HepG2 (cell line): Measurements from ENCODE around the gene TBX3. TPM values are rescaled to one million over a fixed set of nuclear protein-coding genes. Genes with fewer than 3 reads are reported as not detected.

Experiments used
- ATAC-seq: fragments of 200-7000 bp; cut with Tn5 transposase; 3 replicates; pipeline ENCODE4 v1.9.1; 2020; ENCODE audit warnings: mild to moderate bottlenecking, moderate library complexity
- BruUV-seq: library from RNA; stranded (reverse); fragments of 400-500 nt; replicated peaks from 2 replicates; lab custom pipeline; 2021; lab: Mats Ljungman, UMichigan
- CTCF ChIA-PET: fragments of 300-600 bp; formaldehyde crosslinking; extraction: SDS; loops from one replicate; lab custom pipeline; 2021; ENCODE audit warnings: low total read pairs, inconsistent platforms, low intra/inter-chr PET ratio; lab: Yijun Ruan, JAX
- POLR2A ChIA-PET: fragments of 350-600 bp; sonication (Branson Sonifier 250); formaldehyde crosslinking; loops from one replicate; lab custom pipeline; 2020; ENCODE audit warnings: antibody characterized with exemption, inconsistent platforms; lab: Yijun Ruan, JAX
- DNase-seq: peaks from one replicate; pipeline ENCODE4 v3.0.0-alpha.2; 2015; ENCODE audit warnings: low spot score
- FAIRE-seq: peaks from 3 replicates; lab custom pipeline; 2011; peaks lifted over from hg19 to GRCh38; lab: Jason Lieb, UNC
- H2AFZ ChIP-seq: one replicate; pipeline ENCODE4 v1.6.1; 2011; ENCODE audit warnings: low read length, inconsistent platforms
- H3K27ac ChIP-seq: fragments of 300-600 bp; 3 replicates; pipeline ENCODE4 v1.8.0; 2011; ENCODE audit warnings: mixed run types, mild to moderate bottlenecking, mixed read lengths, low read length, inconsistent platforms; ENCODE audit not compliant: insufficient read depth; ENCODE audit errors: extremely low read length
- H3K27me3 ChIP-seq, 2 experiments: fragments of 200-600 bp in 1 of 2; 2 replicates in 1 of 2; 3 replicates in 1 of 2; pipeline versions ENCODE4 v1.6.0 to v1.8.0; 2011; ENCODE audit warnings: low read length in 2 of 2, mild to moderate bottlenecking in 2 of 2, moderate library complexity in 2 of 2, inconsistent platforms in 1 of 2; ENCODE audit not compliant: insufficient read depth in 2 of 2, control insufficient read depth in 1 of 2
- H3K36me3 ChIP-seq, 2 experiments: fragments of 200-600 bp in 1 of 2; replicated peaks in 1 of 2; 2 replicates in 1 of 2; 3 replicates in 1 of 2; pipeline versions ENCODE4 v1.5.1 to v1.8.0; 2011; ENCODE audit warnings: low read length in 2 of 2, inconsistent platforms in 1 of 2; ENCODE audit not compliant: insufficient read depth in 2 of 2, control insufficient read depth in 1 of 2
- H3K4me1 ChIP-seq: 2 replicates; pipeline ENCODE4 v1.5.1; 2012; ENCODE audit warnings: low read length, inconsistent platforms; ENCODE audit not compliant: insufficient read depth
- H3K4me2 ChIP-seq: 2 replicates; pipeline ENCODE4 v1.6.0; 2011; ENCODE audit warnings: low read depth, low read length, inconsistent platforms
- H3K4me3 ChIP-seq, 3 experiments: fragments of 200-600 bp in 1 of 3; sonication (generic), shearing (Covaris generic) in 1 of 3; replicated peaks in 1 of 3; 2 replicates each; pipeline ENCODE4 v1.5.1; 2011 to 2016; ENCODE audit warnings: low read length in 3 of 3, inconsistent platforms in 2 of 3, low read depth in 2 of 3, mild to moderate bottlenecking in 2 of 3, control low read depth in 1 of 3, mixed read lengths in 1 of 3; ENCODE audit not compliant: insufficient read depth in 1 of 3
- H3K79me2 ChIP-seq: one replicate; pipeline ENCODE4 v1.6.1; 2011; ENCODE audit warnings: low read length, inconsistent platforms; ENCODE audit not compliant: insufficient read depth
- H3K9ac ChIP-seq: 2 replicates; pipeline ENCODE4 v1.6.0; 2011; ENCODE audit warnings: mild to moderate bottlenecking, low read depth, low read length, inconsistent platforms; ENCODE audit not compliant: insufficient read depth
- H3K9me3 ChIP-seq: 2 replicates; pipeline ENCODE4 v1.5.1; 2012; ENCODE audit warnings: mild to moderate bottlenecking, low read length
- H4K20me1 ChIP-seq: 2 replicates; pipeline ENCODE4 v1.6.0; 2011; ENCODE audit warnings: inconsistent platforms, mild to moderate bottlenecking, low read length, moderate library complexity; ENCODE audit not compliant: insufficient read depth
- CREM ChIP-seq, 2 experiments: sonication (generic) in 1 of 2; formaldehyde crosslinking in 1 of 2; IDR thresholded peaks; 2 replicates each; pipeline versions ENCODE4 v1.4.0 to v1.6.1; 2016 to 2020; ENCODE audit warnings: antibody characterized with exemption in 1 of 2, mild to moderate bottlenecking in 1 of 2, missing genetic modification reagents in 1 of 2
- HOXD1 ChIP-seq: sonication (generic); formaldehyde crosslinking; IDR thresholded peaks from 2 replicates; pipeline ENCODE4 v1.5.0; 2020; ENCODE audit warnings: missing genetic modification reagents
- PCBP1 ChIP-seq: fragments of 200-400 bp; formaldehyde crosslinking; IDR thresholded peaks from 2 replicates; pipeline ENCODE4 v1.6.1; 2017; ENCODE audit warnings: mild to moderate bottlenecking, low read depth, low read length, borderline replicate concordance
- POLR2G ChIP-seq: fragments of 200-400 bp; formaldehyde crosslinking; IDR thresholded peaks from 2 replicates; pipeline ENCODE4 v1.6.1; 2018; ENCODE audit warnings: mild to moderate bottlenecking, low read depth, low read length, moderate library complexity
- RBAK ChIP-seq: sonication (generic); formaldehyde crosslinking; IDR thresholded peaks from 2 replicates; pipeline ENCODE4 v1.5.1; 2020; ENCODE audit warnings: mild to moderate bottlenecking, missing genetic modification reagents
- RORA ChIP-seq: sonication (generic); formaldehyde crosslinking; IDR thresholded peaks from 2 replicates; pipeline ENCODE4 v1.5.0; 2020; ENCODE audit warnings: mild to moderate bottlenecking, missing genetic modification reagents, moderate library complexity
- SSRP1 ChIP-seq: IDR thresholded peaks from 2 replicates; pipeline ENCODE4 v1.6.1; 2016; ENCODE audit warnings: control low read depth
- XRCC5 ChIP-seq: fragments of 200-400 bp; formaldehyde crosslinking; optimal IDR thresholded peaks from 2 replicates; pipeline ENCODE3; 2017; ENCODE audit warnings: mild to moderate bottlenecking, low read length
- ZBTB7B ChIP-seq: sonication (generic); formaldehyde crosslinking; IDR thresholded peaks from 2 replicates; pipeline ENCODE4 v1.4.0; 2020; ENCODE audit warnings: missing genetic modification reagents
- ZC3H13 ChIP-seq: sonication (generic); formaldehyde crosslinking; IDR thresholded peaks from 2 replicates; pipeline ENCODE4 v1.8.1; 2023; ENCODE audit warnings: mild to moderate bottlenecking, missing genetic modification reagents, moderate library complexity
- ZNF644 ChIP-seq: IDR thresholded peaks from 2 replicates; pipeline ENCODE4 v1.6.1; 2016; ENCODE audit warnings: low read depth
- ZNF747 ChIP-seq: sonication (generic); formaldehyde crosslinking; IDR thresholded peaks from 2 replicates; pipeline ENCODE4 v1.8.1; 2023; ENCODE audit warnings: missing genetic modification reagents, mild to moderate bottlenecking, borderline replicate concordance
- WGBS: methylation state at CpG from one replicate; pipeline ENCODE4 v1.1.6; 2017; ENCODE audit warnings: low lambda C conversion rate; 5-methylcytosine and 5-hydroxymethylcytosine counted together
- in situ Hi-C: cut with HindIII; loops from 2 replicates; pipeline ENCODE4 v1.10.0; 2017; ENCODE audit warnings: low pct_unique_long_range_greater_than_20kb; ENCODE audit not compliant: extremely low pct_ligation_motif_present
- intact Hi-C: fragments of 100-400 bp; cut with micrococcal nuclease; formaldehyde crosslinking; loops from one replicate; pipeline ENCODE4 v1.10.0; 2022; ENCODE audit not compliant: unreplicated experiment
- polyA plus RNA-seq, 8 experiments: library from polyadenylated mRNA; depleted of rRNA in 3 of 8; stranded (reverse) in 7 of 8; unstranded in 1 of 8; fragments of >200 nt; fragmentation: Illumina TruSeq in 4 of 8; extraction: Trizol in 4 of 8; gene quantifications; 2 replicates each; pipeline versions ENCODE4 v1.2.1 to v1.2.3, GENCODE V29; 2011 to 2016; ENCODE audit warnings: low read depth in 4 of 8, missing spikeins in 1 of 8, mixed read lengths in 1 of 8; ENCODE audit not compliant: insufficient read depth in 1 of 8
- total RNA-seq, 5 experiments: library from RNA; depleted of rRNA; stranded (reverse); fragments of >200 nt; fragmentation: Illumina TruSeq; extraction: Trizol; gene quantifications; 2 replicates each; pipeline ENCODE4 v1.2.3, GENCODE V29; 2016; ENCODE audit warnings: low read depth in 1 of 5
- TF ChIP-seq, protein P1 (sequence below): sonication (generic); formaldehyde crosslinking; IDR thresholded peaks from 2 replicates; pipeline ENCODE4 v1.5.1; 2020; ENCODE audit warnings: mild to moderate bottlenecking, missing genetic modification reagents, moderate library complexity

The TBX3 gene
- total and polyA plus RNA-seq, 2 of the 13 experiments (the other 11 are each of a cell fraction or from before 2014, with no cell fraction given): 27.1 to 42.4 TPM

DNA sequence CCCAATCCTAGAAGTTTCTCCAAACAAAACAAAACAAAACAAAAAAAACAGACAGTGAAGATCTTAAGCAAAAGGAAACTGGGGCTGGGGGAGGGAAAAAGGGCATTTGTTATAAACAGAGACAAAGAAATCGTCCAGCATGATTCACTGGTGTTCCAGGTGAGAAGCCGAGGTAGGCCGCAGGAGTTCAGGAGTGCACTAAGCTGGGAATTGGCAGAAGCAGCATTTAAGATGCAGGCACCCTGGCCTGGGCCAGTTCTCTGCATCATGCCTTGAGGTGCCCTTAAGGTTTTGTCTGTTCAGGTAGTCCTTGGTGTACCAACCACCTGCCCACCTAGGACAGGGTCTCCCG lies 11.2 kb downstream of the TBX3 start:
- TF ChIP-seq HOXD1 (CRISPR knock-in tag) (no peak), SSRP1 (CRISPR knock-in tag) (0 out of 2 replicates have a peak, but pooled peaks have one; percentile 0), ZBTB7B (CRISPR knock-in tag) (no peak)
- WGBS: 92% methylated on average over 4 of the region's 4 CpGs
- Histone ChIP-seq H2AFZ (no peak overlapping the region), H3K9me3 (no peaks in the 10 kb centered on the region), H3K27me3 (no peaks in the 10 kb centered on the region), H3K4me2 (no peak overlapping the region), H3K9ac (no peak overlapping the region), H3K4me3 (no peak overlapping the region), H3K4me1 (peaks cover 71% of the 10 kb centered on the region), H3K36me3 (peaks cover 22 to 53% of the 10 kb centered on the region in 2 experiments), H4K20me1 (peaks cover 13% of the 10 kb centered on the region; the same call in 1 of the 2 replicates), H3K79me2 (peaks cover 38% of the 10 kb centered on the region), H3K27ac (no peak overlapping the region)
- intact Hi-C loops: no loop called here
- in situ Hi-C loops: loop anchor here (25.0 kb wide), 2 partner anchors 790 to 1240 kb away; no protein-coding TSS in a partner anchor
- ChIA-PET POLR2A (interaction anchor here (1.4 to 8.2 kb wide), 2 partner anchors 11 to 27 kb away, joined by 3 to 101 read pairs; partner anchors contain the start of gene TBX3), CTCF (no interaction called here)
- BruUV-seq: no TSS peak
- ATAC-seq (no peak), FAIRE-seq (no peak), DNase-seq (no peak)

DNA sequence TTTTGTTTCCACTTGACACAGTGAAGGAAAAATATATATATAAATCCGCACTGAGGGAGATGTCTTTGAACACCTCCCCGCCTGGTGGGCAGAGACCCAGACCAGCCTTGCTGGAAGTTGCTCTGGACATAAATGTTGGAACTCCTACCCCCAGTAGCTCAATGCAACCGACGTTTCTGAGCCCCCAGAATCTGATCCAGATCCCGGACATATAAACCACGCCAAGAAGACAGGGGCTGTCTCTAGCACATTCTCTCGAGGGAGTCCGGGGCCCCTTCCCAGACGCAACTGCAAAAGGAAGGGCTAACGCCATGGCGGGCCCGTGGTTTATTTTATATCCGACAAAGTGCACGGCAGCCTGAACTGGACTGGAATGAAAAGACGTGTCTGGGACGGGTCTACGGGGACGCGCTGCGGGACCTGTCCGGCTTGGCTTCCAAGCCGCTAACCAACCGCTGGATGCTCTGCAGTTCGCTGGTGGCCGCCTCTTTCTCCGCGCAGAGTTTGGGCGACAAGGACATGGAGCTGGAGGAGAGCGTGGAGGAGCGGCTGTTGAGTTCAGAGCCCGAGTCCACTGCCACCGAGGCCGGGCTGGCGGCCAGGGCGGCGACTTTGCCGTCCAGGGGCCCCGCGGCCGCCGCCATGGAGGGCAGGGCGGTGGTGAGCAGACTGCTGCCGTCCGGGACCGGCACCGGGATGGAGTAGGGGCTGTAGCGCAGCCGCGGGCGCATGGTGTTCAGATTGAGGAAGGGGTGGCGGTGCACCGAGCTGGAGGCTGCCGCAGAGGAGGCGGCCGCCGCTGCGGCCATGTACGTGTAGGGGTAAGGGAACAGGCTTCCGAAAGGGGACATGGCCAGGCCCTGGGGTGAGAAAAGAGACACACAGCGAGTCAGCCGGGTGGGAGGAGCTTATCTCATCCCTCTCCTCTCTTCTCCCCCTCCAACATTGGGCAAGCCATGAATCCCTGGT lies 12.2 kb downstream of the TBX3 start:
- no peak overlapping the region for H3K4me2 ChIP-seq
- ChIA-PET CTCF (no interaction called here), POLR2A (interaction anchor here (0.6 to 8.2 kb wide), 3 partner anchors 12 to 28 kb away, joined by 3 to 101 read pairs (median 3); partner anchors contain the start of gene TBX3)
- peaks cover 65% of the 10 kb centered on the region for H3K4me1 ChIP-seq
- peaks cover 13% of the 10 kb centered on the region; the same call in 1 of the 2 replicates for H4K20me1 ChIP-seq
- no peak for FAIRE-seq
- no peak overlapping the region for H3K4me3 ChIP-seq
- no peaks in the 10 kb centered on the region for H3K9me3 ChIP-seq
- no peak overlapping the region for H3K9ac ChIP-seq
- in situ Hi-C loops: loop anchor here (25.0 kb wide), 2 partner anchors 791 to 1241 kb away; no protein-coding TSS in a partner anchor
- no peak for ATAC-seq
- intact Hi-C loops: no loop called here
- no peak for DNase-seq
- WGBS: 94% methylated on average over 56 of the region's 61 CpGs
- BruUV-seq: no TSS peak
- no peaks in the 10 kb centered on the region for H3K27me3 ChIP-seq
- peaks cover 20 to 43% of the 10 kb centered on the region in 2 experiments for H3K36me3 ChIP-seq
- H3K27ac ChIP-seq: no peak overlapping the region
- no peak overlapping the region for H2AFZ ChIP-seq
- H3K79me2 ChIP-seq: peaks cover 28% of the 10 kb centered on the region
- 0 out of 2 replicates have a peak, but pooled peaks have one; percentile 22 for TF ChIP-seq PCBP1
- TF ChIP-seq ZNF644: no peak
- TF ChIP-seq CREM (IDR thresholded peaks at IDR 0.05): no peak
- TF ChIP-seq CREM (CRISPR knock-in tag; IDR thresholded peaks at IDR 0.05): no peak
- no peak for TF ChIP-seq RBAK
- TF ChIP-seq, protein P1, sequence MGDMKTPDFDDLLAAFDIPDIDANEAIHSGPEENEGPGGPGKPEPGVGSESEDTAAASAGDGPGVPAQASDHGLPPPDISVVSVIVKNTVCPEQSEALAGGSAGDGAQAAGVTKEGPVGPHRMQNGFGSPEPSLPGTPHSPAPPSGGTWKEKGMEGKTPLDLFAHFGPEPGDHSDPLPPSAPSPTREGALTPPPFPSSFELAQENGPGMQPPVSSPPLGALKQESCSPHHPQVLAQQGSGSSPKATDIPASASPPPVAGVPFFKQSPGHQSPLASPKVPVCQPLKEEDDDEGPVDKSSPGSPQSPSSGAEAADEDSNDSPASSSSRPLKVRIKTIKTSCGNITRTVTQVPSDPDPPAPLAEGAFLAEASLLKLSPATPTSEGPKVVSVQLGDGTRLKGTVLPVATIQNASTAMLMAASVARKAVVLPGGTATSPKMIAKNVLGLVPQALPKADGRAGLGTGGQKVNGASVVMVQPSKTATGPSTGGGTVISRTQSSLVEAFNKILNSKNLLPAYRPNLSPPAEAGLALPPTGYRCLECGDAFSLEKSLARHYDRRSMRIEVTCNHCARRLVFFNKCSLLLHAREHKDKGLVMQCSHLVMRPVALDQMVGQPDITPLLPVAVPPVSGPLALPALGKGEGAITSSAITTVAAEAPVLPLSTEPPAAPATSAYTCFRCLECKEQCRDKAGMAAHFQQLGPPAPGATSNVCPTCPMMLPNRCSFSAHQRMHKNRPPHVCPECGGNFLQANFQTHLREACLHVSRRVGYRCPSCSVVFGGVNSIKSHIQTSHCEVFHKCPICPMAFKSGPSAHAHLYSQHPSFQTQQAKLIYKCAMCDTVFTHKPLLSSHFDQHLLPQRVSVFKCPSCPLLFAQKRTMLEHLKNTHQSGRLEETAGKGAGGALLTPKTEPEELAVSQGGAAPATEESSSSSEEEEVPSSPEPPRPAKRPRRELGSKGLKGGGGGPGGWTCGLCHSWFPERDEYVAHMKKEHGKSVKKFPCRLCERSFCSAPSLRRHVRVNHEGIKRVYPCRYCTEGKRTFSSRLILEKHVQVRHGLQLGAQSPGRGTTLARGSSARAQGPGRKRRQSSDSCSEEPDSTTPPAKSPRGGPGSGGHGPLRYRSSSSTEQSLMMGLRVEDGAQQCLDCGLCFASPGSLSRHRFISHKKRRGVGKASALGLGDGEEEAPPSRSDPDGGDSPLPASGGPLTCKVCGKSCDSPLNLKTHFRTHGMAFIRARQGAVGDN: peak; percentile 32; the same call in 1 of the 2 replicates
- TF ChIP-seq XRCC5: peak; percentile 16
- TF ChIP-seq RORA (CRISPR knock-in tag): no peak
- 0 out of 2 replicates have a peak, but pooled peaks have one; percentile 46 for TF ChIP-seq ZC3H13 (CRISPR knock-in tag)
- peak; percentile 41 for TF ChIP-seq POLR2G
- TF ChIP-seq ZNF747 (CRISPR knock-in tag): no peak
